ENCODE results near the gene PANK3. TPM values are rescaled to one million over a fixed set of nuclear protein-coding genes. Genes with fewer than 3 reads are reported as not detected.

Gene PANK3
- total and polyA plus RNA-seq, 2 donors: 7.3 to 20.3 TPM

- WGBS: 92% methylated on average over 4 of the region's 4 CpGs
- no peak overlapping the region for H3K27ac ChIP-seq (ENCODE audit: low read depth in 1 of 2, low read length in 1 of 2)
- DNase-seq (ENCODE audit: low read depth in 6 of 9, low spot score in 9 of 9): no peak
- H3K36me3 ChIP-seq (ENCODE audit: control insufficient read depth in 2 of 2, insufficient read depth in 2 of 2, low read length in 1 of 2): peaks cover 0 to 3% of the 10 kb centered on the region in 2 donors
- H3K4me1 ChIP-seq (ENCODE audit: control insufficient read depth in 2 of 2, insufficient read depth in 2 of 2, low read length in 2 of 2): peaks cover 0 to 2% of the 10 kb centered on the region in 2 donors
- peaks cover 32 to 42% of the 10 kb centered on the region in 2 donors for H3K27me3 ChIP-seq (ENCODE audit: control insufficient read depth in 2 of 2, insufficient read depth in 1 of 2, low read length in 1 of 2)
- H3K9me3 ChIP-seq (ENCODE audit: control insufficient read depth in 2 of 2, insufficient read depth in 1 of 2, low read length in 1 of 2): peaks cover 0 to 12% of the 10 kb centered on the region in 2 donors
- no peak overlapping the region for H3K4me3 ChIP-seq (ENCODE audit: low read length in 2 of 2)
These were observed 51.3 kb downstream of the PANK3 start for GRCh38 chr5:168527756-168528295.

DNA sequence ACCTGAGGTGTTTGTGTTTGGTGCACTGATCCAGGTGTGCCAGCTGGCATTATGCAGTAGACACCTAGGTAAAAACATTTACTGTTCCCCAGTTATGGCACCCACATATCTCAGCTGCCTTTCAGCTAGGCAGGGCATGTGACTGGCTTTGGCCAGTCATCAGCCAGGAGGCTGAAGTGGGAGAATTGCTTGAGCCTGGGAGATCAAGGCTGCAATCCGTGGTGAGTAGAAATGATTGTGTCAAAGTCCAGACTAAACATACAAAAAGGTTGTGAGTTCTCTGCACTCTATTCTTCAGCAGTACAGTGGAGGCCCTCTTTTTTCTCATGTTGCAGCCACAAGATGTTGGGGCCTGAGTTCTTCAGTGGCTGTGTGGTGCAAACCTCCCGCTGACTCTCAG is 53.3 kb downstream of the PANK3 start:
- no peak overlapping the region for H3K4me3 ChIP-seq (ENCODE audit: low read length in 2 of 2)
- no peak overlapping the region for H3K27ac ChIP-seq (ENCODE audit: low read depth in 1 of 2, low read length in 1 of 2)
- peaks cover 25 to 28% of the 10 kb centered on the region in 2 donors for H3K27me3 ChIP-seq (ENCODE audit: control insufficient read depth in 2 of 2, insufficient read depth in 1 of 2, low read length in 1 of 2)
- H3K36me3 ChIP-seq (ENCODE audit: control insufficient read depth in 2 of 2, insufficient read depth in 2 of 2, low read length in 1 of 2): peaks cover 0 to 6% of the 10 kb centered on the region in 2 donors
- peaks cover 0 to 12% of the 10 kb centered on the region in 2 donors for H3K9me3 ChIP-seq (ENCODE audit: control insufficient read depth in 2 of 2, insufficient read depth in 1 of 2, low read length in 1 of 2)
- H3K4me1 ChIP-seq (ENCODE audit: control insufficient read depth in 2 of 2, insufficient read depth in 2 of 2, low read length in 2 of 2): peaks cover 0 to 2% of the 10 kb centered on the region in 2 donors
- no peak for DNase-seq (ENCODE audit: low read depth in 6 of 9, low spot score in 9 of 9)
- WGBS: 93% methylated on average over 2 of the region's 2 CpGs

DNA sequence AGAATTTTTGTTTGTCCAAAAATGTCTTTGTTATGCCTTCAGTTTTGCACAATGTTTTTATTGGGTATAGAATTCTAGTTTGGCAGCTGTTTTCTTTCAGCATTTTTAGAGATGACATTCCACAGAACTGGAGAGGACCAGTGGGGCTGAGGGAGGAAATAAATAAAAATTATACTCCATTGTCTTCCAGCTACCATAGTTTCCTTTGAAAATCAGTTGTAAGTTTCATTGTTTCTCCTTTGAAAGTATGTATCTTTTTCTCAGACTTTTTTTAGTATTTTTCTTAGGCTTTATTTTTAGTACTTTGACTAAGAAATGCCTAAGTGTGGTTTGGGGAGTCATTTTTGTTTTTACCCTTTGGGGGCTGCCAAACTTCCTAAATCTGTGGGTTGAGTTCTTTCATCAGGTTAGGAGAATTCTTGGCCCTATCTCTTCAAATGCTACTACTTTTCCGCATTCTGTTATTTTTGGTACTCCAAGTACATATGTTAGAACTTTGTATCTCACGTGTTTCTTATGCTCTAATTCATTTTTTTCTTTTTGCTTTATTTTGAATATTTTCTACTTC is 65.2 kb downstream of the PANK3 start:
- Histone ChIP-seq H3K36me3 (ENCODE audit: control insufficient read depth in 2 of 2, insufficient read depth in 2 of 2, low read length in 1 of 2) (peaks cover 43 to 85% of the 10 kb centered on the region in 2 donors), H3K27ac (ENCODE audit: low read depth in 1 of 2, low read length in 1 of 2) (no peak overlapping the region), H3K4me1 (ENCODE audit: control insufficient read depth in 2 of 2, insufficient read depth in 2 of 2, low read length in 2 of 2) (no peaks in the 10 kb centered on the region), H3K27me3 (ENCODE audit: control insufficient read depth in 2 of 2, insufficient read depth in 1 of 2, low read length in 1 of 2) (no peaks in the 10 kb centered on the region), H3K4me3 (ENCODE audit: low read length in 2 of 2) (no peak overlapping the region), H3K9me3 (ENCODE audit: control insufficient read depth in 2 of 2, insufficient read depth in 1 of 2, low read length in 1 of 2) (peaks cover 0 to 5% of the 10 kb centered on the region in 2 donors)
- no peak for DNase-seq (ENCODE audit: low read depth in 6 of 9, low spot score in 9 of 9)
- WGBS: over 99% methylated on average over 2 of the region's 2 CpGs

GRCh38 chr5:168502563-168503237 is 76.5 kb downstream of the PANK3 start:
- H3K4me1 ChIP-seq (ENCODE audit: control insufficient read depth in 2 of 2, insufficient read depth in 2 of 2, low read length in 2 of 2): no peaks in the 10 kb centered on the region
- no peaks in the 10 kb centered on the region for H3K27me3 ChIP-seq (ENCODE audit: control insufficient read depth in 2 of 2, insufficient read depth in 1 of 2, low read length in 1 of 2)
- WGBS: 93% methylated on average over 7 of the region's 7 CpGs
- peaks cover 19 to 47% of the 10 kb centered on the region in 2 donors for H3K36me3 ChIP-seq (ENCODE audit: control insufficient read depth in 2 of 2, insufficient read depth in 2 of 2, low read length in 1 of 2)
- no peak overlapping the region for H3K4me3 ChIP-seq (ENCODE audit: low read length in 2 of 2)
- H3K9me3 ChIP-seq (ENCODE audit: control insufficient read depth in 2 of 2, insufficient read depth in 1 of 2, low read length in 1 of 2): no peaks in the 10 kb centered on the region
- no peak overlapping the region for H3K27ac ChIP-seq (ENCODE audit: low read depth in 1 of 2, low read length in 1 of 2)
- DNase-seq (ENCODE audit: low read depth in 6 of 9, low spot score in 9 of 9): no peak

Other genes starting within 250 kb of the PANK3 start
- 67.4 TPM for gene RARS1, start 92.9 kb downstream of the PANK3 start, total RNA-seq
- gene RARS1, start 92.9 kb downstream of the PANK3 start, polyA plus RNA-seq: 42.1 TPM
- 0.14 TPM for gene FBLL1, start 50.1 kb downstream of the PANK3 start, total RNA-seq
- 0.87 TPM for gene FBLL1, start 50.1 kb downstream of the PANK3 start, polyA plus RNA-seq

All from thymus (tissue), 11 donors.